Spinal cord (tissue), 10 donors: Measurements from ENCODE around the gene LAIR2. TPM values are rescaled to one million over a fixed set of nuclear protein-coding genes. Genes with fewer than 3 reads are reported as not detected.
A peak's percentile ranks its signal among the peaks of the same experiment; 100 is the strongest.

Experiments
- DNase-seq, 6 donors: peaks; one replicate each; pipeline versions ENCODE4 v3.0.0 to v3.0.0-alpha.2; 2013 to 2015; ENCODE audit warnings: low spot score in 6 of 6, low read depth in 4 of 6
- H3K27ac ChIP-seq: one replicate; pipeline ENCODE4 v1.5.1; 2013; ENCODE audit warnings: low read depth, low read length, control low read depth
- H3K27me3 ChIP-seq: one replicate; pipeline ENCODE4 v1.6.1; 2013; ENCODE audit warnings: low read length; ENCODE audit not compliant: control insufficient read depth, insufficient read depth
- H3K36me3 ChIP-seq: one replicate; pipeline ENCODE4 v1.6.1; 2013; ENCODE audit warnings: low read length; ENCODE audit not compliant: control insufficient read depth, insufficient read depth
- H3K4me1 ChIP-seq: one replicate; pipeline ENCODE4 v1.6.1; 2013; ENCODE audit warnings: low read length; ENCODE audit not compliant: control insufficient read depth, insufficient read depth
- H3K4me3 ChIP-seq: one replicate; pipeline ENCODE4 v1.5.1; 2013; ENCODE audit warnings: low read depth, low read length, control low read depth
- H3K9me3 ChIP-seq: one replicate; pipeline ENCODE4 v1.6.1; 2013; ENCODE audit warnings: low read length; ENCODE audit not compliant: control insufficient read depth, insufficient read depth
- WGBS: methylation state at CpG from one replicate; pipeline ENCODE4 v1.1.5; 2013; ENCODE audit warnings: missing lambda C conversion rate; ENCODE audit not compliant: insufficient coverage; 5-methylcytosine and 5-hydroxymethylcytosine counted together
- polyA plus RNA-seq, 2 donors: library from polyadenylated mRNA; unstranded; fragments of 120-200 nt; gene quantifications; one replicate each; pipeline ENCODE4 v1.2.1, GENCODE V29; 2013; ENCODE audit not compliant: insufficient read length in 2 of 2
- total RNA-seq, 2 donors: library from RNA; depleted of rRNA in 1 of 2; stranded (reverse); fragments of 120-200 nt in 1 of 2; fragments of >200 nt in 1 of 2; gene quantifications; one replicate each; pipeline versions ENCODE4 v1.2.3 to v1.2.4, GENCODE V29; 2013 to 2014
- donor health status: healthy.

The LAIR2 gene
- total and polyA plus RNA-seq, 4 donors, result not detected

- DNase-seq, result no peak
- peaks cover 83% of the 10 kb centered on the region for H3K36me3 ChIP-seq
Measured at GRCh38 chr19:54459282-54460229, 43.1 kb upstream of the LAIR2 start.

GRCh38 chr19:54460230-54461005 lies 42.2 kb upstream of the LAIR2 start:
- DNase-seq, result no peak
- H3K4me3 ChIP-seq, result no peak overlapping the region
- no peaks in the 10 kb centered on the region for H3K9me3 ChIP-seq
- H3K27me3 ChIP-seq, result peaks cover 6% of the 10 kb centered on the region
- no peak overlapping the region for H3K27ac ChIP-seq
- WGBS, result 82% methylated on average over 19 of the region's 39 CpGs
- H3K36me3 ChIP-seq, result peaks cover 75% of the 10 kb centered on the region
- peaks cover 30% of the 10 kb centered on the region for H3K4me1 ChIP-seq

More at GRCh38 chr19:54459282-54460229, 43.1 kb upstream of the LAIR2 start:
- Histone ChIP-seq H3K27ac (no peak overlapping the region), H3K4me1 (peaks cover 26% of the 10 kb centered on the region), H3K27me3 (peaks cover 2% of the 10 kb centered on the region), H3K9me3 (no peaks in the 10 kb centered on the region), H3K4me3 (no peak overlapping the region)
- WGBS, result 79% methylated on average over 14 of the region's 16 CpGs

- no peak overlapping the region for H3K4me3 ChIP-seq
- peaks cover 67% of the 10 kb centered on the region for H3K36me3 ChIP-seq
- peaks cover 6% of the 10 kb centered on the region for H3K27me3 ChIP-seq
- WGBS, result 73% methylated on average over 16 of the region's 27 CpGs
- H3K27ac ChIP-seq, result no peak overlapping the region
- peaks cover 30% of the 10 kb centered on the region for H3K4me1 ChIP-seq
- no peaks in the 10 kb centered on the region for H3K9me3 ChIP-seq
- DNase-seq, result no peak
Measured at GRCh38 chr19:54461210-54461609, 41.4 kb upstream of the LAIR2 start.

- peaks cover 8% of the 10 kb centered on the region for H3K27me3 ChIP-seq
- H3K36me3 ChIP-seq, result peaks cover 63% of the 10 kb centered on the region
- H3K27ac ChIP-seq, result no peak overlapping the region
- no peaks in the 10 kb centered on the region for H3K9me3 ChIP-seq
- H3K4me1 ChIP-seq, result peaks cover 30% of the 10 kb centered on the region
- DNase-seq, result no peak
- no CpG with 5 or more reads among the region's 3 CpGs for WGBS
- no peak overlapping the region for H3K4me3 ChIP-seq
Measured at GRCh38 chr19:54461613-54462012, 41.0 kb upstream of the LAIR2 start.

GRCh38 chr19:54462047-54462654 lies 40.5 kb upstream of the LAIR2 start:
- Histone ChIP-seq H3K27me3 (peaks cover 8% of the 10 kb centered on the region), H3K36me3 (peaks cover 57% of the 10 kb centered on the region), H3K9me3 (no peaks in the 10 kb centered on the region), H3K27ac (peak overlapping the region; percentile 78), H3K4me1 (peaks cover 30% of the 10 kb centered on the region), H3K4me3 (no peak overlapping the region)
- no peak for DNase-seq
- 78% methylated on average over 14 of the region's 15 CpGs for WGBS

GRCh38 chr19:54462655-54463530 lies 39.7 kb upstream of the LAIR2 start:
- H3K27me3 ChIP-seq, result peaks cover 8% of the 10 kb centered on the region
- peaks cover 50% of the 10 kb centered on the region for H3K36me3 ChIP-seq
- DNase-seq, result peak in 2 of 6 donors; percentile 53 to 73
- H3K27ac ChIP-seq, result peak overlapping the region; percentile 88
- 6% methylated on average over 91 of the region's 91 CpGs for WGBS
- no peaks in the 10 kb centered on the region for H3K9me3 ChIP-seq
- H3K4me1 ChIP-seq, result peaks cover 30% of the 10 kb centered on the region
- peak overlapping the region; percentile 56 for H3K4me3 ChIP-seq

GRCh38 chr19:54463531-54464043 lies 39.0 kb upstream of the LAIR2 start, which contains the start of gene LENG9:
LENG9 (minus strand) TSS chr19:54463778; CDS start chr19:54463526, 252 bp downstream.
- Histone ChIP-seq H3K36me3 (peaks cover 43% of the 10 kb centered on the region), H3K27ac (peak within 1 kb of the TSS; percentile 88), H3K27me3 (peaks cover 8% of the 10 kb centered on the region), H3K4me3 (peak within 1 kb of the TSS; percentile 56), H3K9me3 (no peaks in the 10 kb centered on the region), H3K4me1 (peaks cover 30% of the 10 kb centered on the region)
- peak in 5 of 6 donors; percentile 57 to 97 (median 80) for DNase-seq
- under 1% methylated on average over 39 of the region's 41 CpGs for WGBS

GRCh38 chr19:54464044-54464629 lies 38.5 kb upstream of the LAIR2 start:
- Histone ChIP-seq H3K36me3 (peaks cover 37% of the 10 kb centered on the region), H3K9me3 (no peaks in the 10 kb centered on the region), H3K27me3 (peaks cover 8% of the 10 kb centered on the region), H3K27ac (peak overlapping the region; percentile 88), H3K4me1 (peaks cover 30% of the 10 kb centered on the region), H3K4me3 (peak overlapping the region; percentile 56)
- WGBS, result under 1% methylated on average over 26 of the region's 26 CpGs
- peak in 2 of 6 donors; percentile 85 to 90 for DNase-seq
